ENCODE data around the gene NDUFA6. TPM values are rescaled to one million over a fixed set of nuclear protein-coding genes. Genes with fewer than 3 reads are reported as not detected.
A peak's percentile ranks its signal among the peaks of the same experiment; 100 is the strongest.
"Not testable (repeated sequence)": the region's sequence is repeated elsewhere in the genome, so short reads cannot be mapped to it uniquely, and the experiment has no call there.

NDUFA6 gene
- total RNA-seq, 2 experiments from 2014 or later, result 123 to 144 TPM

DNA sequence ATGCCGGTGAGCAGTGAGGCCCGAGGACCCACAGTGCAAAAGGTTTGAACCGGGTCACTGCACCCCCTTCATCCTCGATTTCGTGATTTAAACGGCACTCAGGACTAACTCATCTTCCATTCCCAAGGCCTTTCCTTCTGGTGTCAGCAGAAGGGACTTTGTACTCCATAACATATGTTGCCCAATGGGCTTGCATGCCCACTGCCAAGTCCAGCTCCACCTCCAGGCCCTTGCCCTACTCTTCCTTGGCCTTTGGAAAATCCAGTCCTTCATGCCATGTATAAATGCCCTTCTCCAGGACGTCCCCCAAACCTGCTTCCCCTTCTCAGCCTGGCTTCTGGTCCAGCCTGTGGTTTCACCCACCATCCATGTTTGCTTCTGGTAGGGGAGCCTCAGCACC, 39.6 kb upstream of the NDUFA6 start:
- H3K4me1 Mint-ChIP-seq; intact Hi-C loops (cut with DNase I, micrococcal nuclease); CTCF ChIA-PET; H3K27me3 Mint-ChIP-seq; H3K4me3 Mint-ChIP-seq; DNase-seq; ATAC-seq; H3K36me3 Mint-ChIP-seq (ENCODE audit: low read depth); H3K27ac Mint-ChIP-seq; POLR2A ChIA-PET; H3K9me3 Mint-ChIP-seq (ENCODE audit: low read depth): not testable (repeated sequence)

DNA sequence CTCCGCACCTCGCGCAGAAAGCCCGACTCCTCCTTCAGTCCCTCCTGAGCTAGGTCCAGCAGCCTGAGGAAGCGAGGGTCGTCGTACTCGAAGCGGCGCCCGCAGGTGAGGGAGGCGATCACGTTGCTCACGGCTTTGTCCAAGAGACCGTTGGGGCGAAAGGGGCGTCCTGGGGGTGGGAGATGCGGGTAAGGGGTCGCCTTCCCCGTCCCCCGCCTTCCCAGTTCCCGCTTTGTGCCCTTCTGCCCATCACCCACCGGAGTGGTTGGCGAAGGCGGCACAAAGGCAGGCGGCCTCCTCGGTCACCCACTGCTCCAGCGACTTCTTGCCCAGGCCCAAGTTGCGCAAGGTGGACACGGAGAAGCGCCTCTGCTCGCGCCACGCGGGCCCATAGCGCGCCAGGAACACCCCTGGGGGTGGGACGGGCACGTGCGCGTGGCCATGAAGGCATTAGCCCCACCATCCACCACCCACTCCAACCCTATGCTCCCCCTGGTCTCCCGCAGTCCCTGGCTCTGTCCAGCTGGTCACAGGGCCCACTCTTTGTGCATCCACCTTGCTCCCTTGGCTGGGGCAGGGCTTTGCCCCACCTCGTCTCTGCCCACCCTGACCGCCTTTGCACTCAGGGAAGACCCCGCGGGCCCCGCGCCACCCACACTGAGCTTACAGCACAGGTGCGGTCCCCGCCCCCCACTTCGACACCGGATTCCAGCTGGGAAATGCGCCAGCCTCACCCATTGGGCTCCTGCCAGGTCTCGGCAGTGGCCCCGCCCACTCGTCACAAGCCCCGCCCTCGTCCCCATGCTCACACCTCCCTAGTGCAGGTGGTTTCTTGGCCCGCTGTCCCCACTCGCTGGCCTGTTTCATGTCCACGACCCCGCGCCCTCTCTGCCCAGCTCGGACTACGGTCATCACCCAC, 38.5 kb upstream of the NDUFA6 start:
- POLR2A ChIA-PET, H3K4me3 Mint-ChIP-seq, ATAC-seq: not testable (repeated sequence)

DNA sequence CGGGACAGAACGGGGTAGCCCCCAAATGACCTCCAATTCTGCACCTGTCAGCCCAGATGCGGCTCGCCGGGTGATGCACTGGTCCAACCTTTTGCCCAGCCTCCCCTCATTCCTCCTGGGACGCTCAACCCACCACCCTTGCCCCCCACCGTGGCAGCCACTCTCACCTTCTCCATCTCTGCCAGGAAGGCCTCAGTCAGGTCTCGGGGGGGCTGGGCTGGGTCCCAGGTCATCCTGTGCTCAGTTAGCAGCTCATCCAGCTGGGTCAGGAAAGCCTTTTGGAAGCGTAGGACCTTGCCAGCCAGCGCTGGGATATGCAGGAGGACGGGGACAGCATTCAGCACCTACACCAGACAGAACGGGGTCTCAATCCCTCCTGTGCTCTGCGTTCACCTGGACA, 37.4 kb upstream of the NDUFA6 start:
- H3K36me3 Mint-ChIP-seq (ENCODE audit: low read depth); H3K27ac Mint-ChIP-seq; DNase-seq; H3K27me3 Mint-ChIP-seq; POLR2A ChIA-PET; H3K4me3 Mint-ChIP-seq; H3K4me1 Mint-ChIP-seq; intact Hi-C loops (cut with DNase I, micrococcal nuclease); ATAC-seq; H3K9me3 Mint-ChIP-seq (ENCODE audit: low read depth); CTCF ChIA-PET: not testable (repeated sequence)

More for the DNA sequence above, 38.5 kb upstream of the NDUFA6 start:
- CTCF ChIA-PET; H3K27me3 Mint-ChIP-seq; intact Hi-C loops (cut with DNase I, micrococcal nuclease); H3K36me3 Mint-ChIP-seq (ENCODE audit: low read depth); H3K4me1 Mint-ChIP-seq; H3K9me3 Mint-ChIP-seq (ENCODE audit: low read depth); H3K27ac Mint-ChIP-seq: not testable (repeated sequence)
- DNase-seq, result peak; percentile 66

DNA sequence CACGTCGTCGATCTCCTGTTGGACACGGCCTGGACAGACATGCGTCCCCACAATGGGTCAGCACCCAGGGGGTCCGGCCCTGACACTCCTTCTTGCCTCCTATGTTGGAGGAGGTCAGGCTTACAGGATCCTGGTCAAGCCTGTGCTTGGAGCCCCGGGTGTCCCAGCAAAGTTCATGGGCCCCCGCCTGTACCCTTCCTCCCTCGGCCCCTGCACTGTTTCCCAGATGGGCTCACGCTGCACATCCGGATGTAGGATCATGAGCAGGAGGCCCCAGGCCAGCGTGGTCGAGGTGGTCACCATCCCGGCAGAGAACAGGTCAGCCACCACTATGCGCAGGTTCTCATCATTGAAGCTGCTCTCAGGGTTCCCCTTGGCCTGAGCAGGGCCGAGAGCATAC, 37.0 kb upstream of the NDUFA6 start:
- Mint-ChIP-seq H3K27me3 (no peaks in the 10 kb centered on the region), H3K36me3 (ENCODE audit: low read depth) (no peaks in the 10 kb centered on the region), H3K4me1 (no peaks in the 10 kb centered on the region), H3K4me3 (no peak overlapping the region), H3K27ac (no peak overlapping the region), H3K9me3 (ENCODE audit: low read depth) (no peaks in the 10 kb centered on the region)
- no peak for ATAC-seq
- intact Hi-C loops (cut with DNase I, micrococcal nuclease), result no loop called here
- POLR2A ChIA-PET, result no interaction called here
- CTCF ChIA-PET, result no interaction called here
- no peak for DNase-seq

DNA sequence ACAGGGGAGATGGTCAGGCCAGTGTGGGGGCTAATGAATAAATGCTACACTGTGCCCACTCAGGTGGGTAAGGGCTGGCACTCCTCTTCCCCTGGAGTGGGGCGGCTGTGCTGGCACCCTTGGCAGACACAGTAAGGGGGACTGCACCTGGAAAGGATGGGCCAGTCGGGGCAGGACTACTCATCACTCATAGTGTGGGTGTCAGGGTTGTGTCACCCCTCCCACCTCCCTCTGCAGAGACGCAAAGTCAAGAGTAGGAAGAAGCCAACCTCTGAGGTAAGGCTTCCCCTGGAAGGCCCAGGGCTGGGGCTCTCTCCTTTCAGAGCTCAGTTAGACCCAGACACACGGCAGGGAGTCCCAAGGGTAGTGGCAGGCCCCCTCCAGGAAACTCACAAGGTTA, 33.0 kb upstream of the NDUFA6 start:
- POLR2A ChIA-PET, result interaction anchor here (0.7 kb wide), 1 partner anchor 710 kb away, joined by 4 read pairs; no protein-coding TSS in a partner anchor
- H3K4me3 Mint-ChIP-seq; H3K36me3 Mint-ChIP-seq (ENCODE audit: low read depth); H3K27me3 Mint-ChIP-seq; H3K27ac Mint-ChIP-seq; DNase-seq; H3K9me3 Mint-ChIP-seq (ENCODE audit: low read depth); intact Hi-C loops (cut with DNase I, micrococcal nuclease): not testable (repeated sequence)
- CTCF ChIA-PET, result interaction anchor here (0.6 kb wide), 1 partner anchor 426 kb away, joined by 3 read pairs; no protein-coding TSS in a partner anchor
- ATAC-seq, result peak; percentile 68
- peaks cover 34% of the 10 kb centered on the region for H3K4me1 Mint-ChIP-seq

DNA sequence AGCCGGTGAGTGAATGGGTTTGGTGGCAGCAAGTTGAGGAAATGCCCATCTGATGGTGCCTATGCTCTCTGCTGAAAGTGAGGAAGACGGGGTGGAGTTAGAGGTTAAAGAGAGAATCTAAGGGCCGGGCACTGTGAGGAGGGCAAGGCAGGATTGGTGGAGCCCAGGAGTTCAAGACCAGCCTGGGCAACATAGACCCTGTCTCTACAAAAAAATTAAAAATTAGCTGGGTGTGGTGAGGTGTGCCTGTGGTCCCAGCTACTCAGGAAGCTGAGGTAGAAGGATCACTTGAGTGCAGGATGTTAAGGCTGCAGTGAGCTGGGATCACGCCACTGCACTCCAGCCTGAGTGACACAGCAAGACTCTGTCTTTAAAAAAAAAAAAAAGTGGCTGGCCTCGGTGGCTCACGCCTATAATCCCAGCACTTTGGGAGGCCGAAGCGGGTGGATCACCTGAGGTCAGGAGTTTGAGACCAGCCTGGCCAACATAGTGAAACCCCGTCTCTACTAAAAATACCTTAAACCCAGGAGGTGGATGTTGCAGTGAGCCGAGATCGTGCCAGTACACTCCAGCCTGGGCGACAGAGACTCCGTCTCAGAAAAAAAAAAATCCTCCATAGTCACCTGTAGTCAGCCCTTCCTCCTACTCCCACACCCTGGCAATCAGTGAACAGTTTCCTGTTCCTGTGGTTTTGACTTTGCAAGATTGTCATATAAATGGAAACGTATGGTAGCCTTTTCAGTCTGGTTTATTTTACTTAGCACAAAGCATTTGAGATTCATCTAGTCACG, 29.9 kb upstream of the NDUFA6 start:
- not testable (repeated sequence) for H3K27me3 Mint-ChIP-seq

DNA sequence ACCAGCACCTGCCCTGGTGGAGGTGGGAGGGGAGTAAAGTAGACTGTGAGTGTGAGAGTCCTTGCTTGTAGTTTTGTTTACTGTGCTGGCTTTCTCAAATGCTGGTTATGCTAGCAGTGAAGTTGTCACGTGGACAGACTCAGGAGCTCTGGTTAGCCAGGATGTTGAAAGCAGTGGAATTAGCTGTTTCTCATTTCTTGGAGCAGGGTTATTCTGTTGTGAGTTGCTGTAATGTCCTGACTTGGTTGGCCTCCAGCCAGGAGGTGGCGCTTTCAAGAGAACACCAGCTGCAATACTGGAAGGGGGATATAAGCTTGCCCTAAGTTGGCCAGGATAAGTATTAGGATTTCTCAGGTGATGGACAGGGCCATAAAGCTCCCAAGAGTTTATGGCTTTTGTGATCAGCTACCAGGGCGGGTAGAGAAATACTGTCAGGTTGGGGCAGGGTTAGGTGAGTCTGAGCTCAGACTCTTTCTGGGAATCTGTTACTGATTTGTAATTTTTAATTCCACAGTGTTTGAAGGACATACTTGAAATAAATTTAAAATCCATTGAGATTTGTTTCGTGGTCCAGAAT, 26.4 kb upstream of the NDUFA6 start:
- no peaks in the 10 kb centered on the region for H3K27me3 Mint-ChIP-seq
- POLR2A ChIA-PET, result interaction anchor here (0.6 kb wide), 1 partner anchor 9 kb away, joined by 3 read pairs; no protein-coding TSS in a partner anchor

More for the DNA sequence above, 29.9 kb upstream of the NDUFA6 start:
- peak; percentile 68 for DNase-seq
- peak overlapping the region; percentile 66 for H3K4me3 Mint-ChIP-seq
- ChIA-PET CTCF (interaction anchor here (0.7 to 1.6 kb wide), 2 partner anchors 30 to 143 kb away, joined by 3 to 8 read pairs; partner anchors contain the start of gene NDUFA6), POLR2A (interaction anchor here (0.8 to 1.1 kb wide), 2 partner anchors 27 to 30 kb away, joined by 3 to 6 read pairs; partner anchors contain the start of gene NDUFA6)
- intact Hi-C loops (cut with DNase I, micrococcal nuclease), result loop anchor here (2.0 kb wide), 1 partner anchor 30 kb away; the partner anchor contains the start of gene NDUFA6 (in 2 of the 2)
- ATAC-seq, result peak; percentile 74
- peaks cover 34% of the 10 kb centered on the region for H3K4me1 Mint-ChIP-seq
- H3K9me3 Mint-ChIP-seq (ENCODE audit: low read depth); H3K36me3 Mint-ChIP-seq (ENCODE audit: low read depth): not testable (repeated sequence)
- peak overlapping the region; percentile 89 for H3K27ac Mint-ChIP-seq

DNA sequence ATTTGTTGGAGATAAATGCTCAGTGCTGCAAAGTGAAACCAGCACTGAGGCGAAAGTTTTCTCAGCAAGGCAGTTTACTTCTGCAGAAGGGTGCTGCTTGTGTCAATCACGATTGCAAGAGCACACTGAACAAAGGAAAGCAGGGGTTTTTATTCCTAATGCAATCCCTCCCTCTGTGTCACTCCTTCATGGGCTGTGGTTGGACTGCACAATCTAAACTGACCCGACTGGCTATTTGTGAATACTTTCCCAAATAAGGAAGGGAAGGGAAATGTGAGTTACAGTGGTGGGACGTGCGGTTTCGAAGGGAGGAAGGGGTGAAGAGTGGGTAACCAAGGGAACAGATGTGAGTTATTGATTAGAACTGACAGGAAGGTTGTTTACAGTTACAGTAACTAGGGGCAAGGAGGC, 24.9 kb upstream of the NDUFA6 start:
- intact Hi-C loops (cut with DNase I, micrococcal nuclease); ATAC-seq: not testable (repeated sequence)

More for the DNA sequence above, 26.4 kb upstream of the NDUFA6 start:
- Mint-ChIP-seq H3K27ac (no peak overlapping the region), H3K4me1 (peaks cover 28% of the 10 kb centered on the region), H3K9me3 (ENCODE audit: low read depth) (peaks cover 11% of the 10 kb centered on the region), H3K36me3 (ENCODE audit: low read depth) (peaks cover 16% of the 10 kb centered on the region), H3K4me3 (no peak overlapping the region)
- ATAC-seq, result no peak
- CTCF ChIA-PET, result interaction anchor here (1.1 to 1.3 kb wide), 4 partner anchors 12 to 429 kb away, joined by 3 read pairs; no protein-coding TSS in a partner anchor
- DNase-seq, result peak; percentile 30
- intact Hi-C loops (cut with DNase I, micrococcal nuclease), result no loop called here

DNA sequence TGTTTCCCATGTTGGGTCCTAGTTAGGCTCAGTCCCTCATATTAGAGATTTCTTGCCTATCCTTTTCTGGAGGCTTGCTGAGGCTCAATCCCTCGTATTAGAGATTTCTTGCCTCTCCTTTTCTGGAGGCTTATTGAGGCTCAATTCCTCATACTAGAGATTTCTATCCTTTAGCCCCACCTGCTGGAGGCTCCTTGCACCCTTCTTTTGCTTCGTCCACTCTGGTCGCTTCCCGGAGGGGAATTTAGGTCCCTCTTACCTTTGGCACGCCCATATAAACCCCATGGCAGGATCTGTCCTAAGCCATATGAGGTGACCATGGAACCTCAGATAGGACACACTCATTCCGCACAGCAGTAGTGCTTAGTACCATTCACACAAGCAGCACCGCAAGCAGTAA, 24.1 kb upstream of the NDUFA6 start:
- ChIA-PET POLR2A (no interaction called here), CTCF (no interaction called here)
- DNase-seq (peak; percentile 36), ATAC-seq (no peak)
- H3K9me3 Mint-ChIP-seq (ENCODE audit: low read depth), result peaks cover 11% of the 10 kb centered on the region
- H3K27ac Mint-ChIP-seq, result no peak overlapping the region
- no peak overlapping the region for H3K4me3 Mint-ChIP-seq
- intact Hi-C loops (cut with DNase I, micrococcal nuclease), result loop anchor here in 1 of 2 experiments (1.0 kb wide), 1 partner anchor 148 kb away; no protein-coding TSS in a partner anchor
- H3K4me1 Mint-ChIP-seq, result peaks cover 7% of the 10 kb centered on the region
- H3K27me3 Mint-ChIP-seq, result no peaks in the 10 kb centered on the region
- H3K36me3 Mint-ChIP-seq (ENCODE audit: low read depth), result peaks cover 16% of the 10 kb centered on the region

More for the DNA sequence above, 24.9 kb upstream of the NDUFA6 start:
- Mint-ChIP-seq H3K4me1 (peaks cover 14% of the 10 kb centered on the region), H3K9me3 (ENCODE audit: low read depth) (peaks cover 11% of the 10 kb centered on the region), H3K36me3 (ENCODE audit: low read depth) (peaks cover 16% of the 10 kb centered on the region)
- DNase-seq, H3K27me3 Mint-ChIP-seq, H3K4me3 Mint-ChIP-seq, CTCF ChIA-PET, H3K27ac Mint-ChIP-seq, POLR2A ChIA-PET: not testable (repeated sequence)

DNA sequence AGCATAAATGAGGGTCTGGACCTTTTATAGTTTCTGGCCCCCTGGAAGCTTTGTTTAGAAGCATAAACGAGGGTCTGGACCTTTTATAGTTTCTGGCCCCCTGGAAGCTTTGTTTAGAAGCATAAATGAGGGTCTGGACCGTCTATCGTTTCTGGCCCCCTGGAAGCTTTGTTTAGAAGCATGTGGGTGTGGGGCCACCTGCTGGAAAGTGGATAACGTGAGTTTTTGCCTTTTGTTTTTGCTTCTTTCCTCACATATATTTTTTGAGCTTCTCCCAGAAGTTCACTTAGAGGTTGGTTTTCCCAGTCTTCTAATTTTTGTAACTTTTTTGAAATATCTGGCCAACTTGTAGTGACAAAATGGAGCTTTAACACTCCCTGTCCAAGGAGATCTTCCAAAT, 22.2 kb upstream of the NDUFA6 start:
- Mint-ChIP-seq H3K36me3 (ENCODE audit: low read depth) (peaks cover 16% of the 10 kb centered on the region), H3K9me3 (ENCODE audit: low read depth) (peaks cover 11% of the 10 kb centered on the region)
- POLR2A ChIA-PET, result interaction anchor here (0.7 kb wide), 1 partner anchor 455 kb away, joined by 5 read pairs; no protein-coding TSS in a partner anchor
- intact Hi-C loops (cut with DNase I, micrococcal nuclease); H3K27me3 Mint-ChIP-seq; H3K4me1 Mint-ChIP-seq; ATAC-seq; H3K4me3 Mint-ChIP-seq; H3K27ac Mint-ChIP-seq: not testable (repeated sequence)
- CTCF ChIA-PET, result interaction anchor here (1.1 kb wide), 1 partner anchor 22 kb away, joined by 7 read pairs; the partner anchor contains the start of gene NDUFA6
- DNase-seq, result peak; percentile 16

DNA sequence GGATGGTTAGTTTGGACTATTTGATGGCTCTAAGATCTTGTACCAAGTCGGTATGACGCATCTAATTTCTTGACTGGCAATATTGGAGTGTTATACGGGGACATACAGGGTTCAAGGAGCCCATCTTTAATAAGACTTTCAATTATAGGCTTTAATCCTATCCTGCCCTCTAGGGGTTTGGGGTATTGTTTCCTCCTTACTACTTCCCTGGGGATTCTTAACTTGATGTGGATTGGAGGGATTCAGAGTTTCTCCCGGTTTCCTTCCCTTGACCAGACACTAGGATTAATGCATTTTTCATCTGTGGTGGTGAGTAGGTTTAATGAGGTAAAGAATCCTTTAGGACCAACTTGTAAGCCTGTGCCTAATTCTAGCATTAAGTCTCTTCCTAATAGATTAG, 21.2 kb upstream of the NDUFA6 start:
- ChIA-PET CTCF (interaction anchor here (0.9 kb wide), 1 partner anchor 23 kb away, joined by 7 read pairs; no protein-coding TSS in a partner anchor), POLR2A (no interaction called here)
- ATAC-seq (no peak), DNase-seq (no peak)
- peaks cover 11% of the 10 kb centered on the region for H3K9me3 Mint-ChIP-seq (ENCODE audit: low read depth)
- H3K4me1 Mint-ChIP-seq, result no peaks in the 10 kb centered on the region
- intact Hi-C loops (cut with DNase I, micrococcal nuclease), result no loop called here
- H3K27me3 Mint-ChIP-seq, result no peaks in the 10 kb centered on the region
- peaks cover 16% of the 10 kb centered on the region for H3K36me3 Mint-ChIP-seq (ENCODE audit: low read depth)
- no peak overlapping the region for H3K4me3 Mint-ChIP-seq
- no peak overlapping the region for H3K27ac Mint-ChIP-seq

All from activated CD4-positive, alpha-beta T cell treated with anti-CD3 and anti-CD28 coated beads for 36 hours (primary cell).